ENCODE measurements around the gene PCDHA6. TPM values are rescaled to one million over a fixed set of nuclear protein-coding genes. Genes with fewer than 3 reads are reported as not detected.
"Not testable (repeated sequence)": the region's sequence is repeated elsewhere in the genome, so short reads cannot be mapped to it uniquely, and the experiment has no call there.

PCDHA6 gene
- total and polyA plus RNA-seq, 10 of the 15 experiments (the other 5 are each of a cell fraction or from before 2014, with no cell fraction given) = 0.09 TPM; not detected in 9

- 86% methylated on average over 43 of the region's 45 CpGs for WGBS (ENCODE audit: insufficient coverage, insufficient replicate concordance, low lambda C conversion rate, missing lambda C conversion rate)
- H3K27me3 ChIP-seq (replicated peaks in 1 of 2; ENCODE audit: control insufficient read depth in 2 of 2, insufficient read depth in 2 of 2, low read length in 1 of 2); H3K4me1 ChIP-seq (ENCODE audit: control insufficient read depth, insufficient read depth, low read length); POLR2A ChIA-PET; H3K9ac ChIP-seq (ENCODE audit: control insufficient read depth, insufficient read depth, low read length); H3K27ac ChIP-seq (ENCODE audit: control insufficient read depth, insufficient read depth); H3K9me3 ChIP-seq (replicated peaks; ENCODE audit: control insufficient read depth, insufficient read depth, low read length); intact Hi-C loops (cut with micrococcal nuclease; ENCODE audit: unreplicated experiment); CTCF ChIA-PET; H3K4me3 ChIP-seq; RAD21 ChIA-PET (ENCODE audit: unreplicated experiment); DNase-seq (ENCODE audit: low read depth, low spot score); H3K79me2 ChIP-seq (ENCODE audit: control insufficient read depth, insufficient read depth, low read length); H3K36me3 ChIP-seq (ENCODE audit: control insufficient read depth in 2 of 2, insufficient read depth in 2 of 2, low read length in 1 of 2); BruUV-seq (replicated peaks); SMC1A ChIA-PET (ENCODE audit: uncharacterized antibody, unreplicated experiment); H3K4me2 ChIP-seq (ENCODE audit: control insufficient read depth, insufficient read depth); ATAC-seq; H4K20me1 ChIP-seq (ENCODE audit: control insufficient read depth, insufficient read depth); FAIRE-seq; H2AFZ ChIP-seq (ENCODE audit: control insufficient read depth, low read depth, low read length): not testable (repeated sequence)
- in situ Hi-C loops (cut with MboI) = loop anchor here (25.0 kb wide), 1 partner anchor 760 kb away; no protein-coding TSS in a partner anchor
These were observed 25.4 kb upstream of the PCDHA6 start for GRCh38 chr5:140802381-140802780.

- no peak for FAIRE-seq
- TF ChIP-seq, protein P1, sequence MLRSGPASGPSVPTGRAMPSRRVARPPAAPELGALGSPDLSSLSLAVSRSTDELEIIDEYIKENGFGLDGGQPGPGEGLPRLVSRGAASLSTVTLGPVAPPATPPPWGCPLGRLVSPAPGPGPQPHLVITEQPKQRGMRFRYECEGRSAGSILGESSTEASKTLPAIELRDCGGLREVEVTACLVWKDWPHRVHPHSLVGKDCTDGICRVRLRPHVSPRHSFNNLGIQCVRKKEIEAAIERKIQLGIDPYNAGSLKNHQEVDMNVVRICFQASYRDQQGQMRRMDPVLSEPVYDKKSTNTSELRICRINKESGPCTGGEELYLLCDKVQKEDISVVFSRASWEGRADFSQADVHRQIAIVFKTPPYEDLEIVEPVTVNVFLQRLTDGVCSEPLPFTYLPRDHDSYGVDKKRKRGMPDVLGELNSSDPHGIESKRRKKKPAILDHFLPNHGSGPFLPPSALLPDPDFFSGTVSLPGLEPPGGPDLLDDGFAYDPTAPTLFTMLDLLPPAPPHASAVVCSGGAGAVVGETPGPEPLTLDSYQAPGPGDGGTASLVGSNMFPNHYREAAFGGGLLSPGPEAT (IDR thresholded peaks at IDR 0.05; ENCODE audit: low read depth) = no peak
- TF ChIP-seq SIX5 (IDR thresholded peaks at IDR 0.05; ENCODE audit: low read depth, low read length, severe bottlenecking) (no peak), RELA (IDR thresholded peaks at IDR 0.05; ENCODE audit: borderline replicate concordance, partially characterized antibody) (no peak), USF1 (IDR thresholded peaks at IDR 0.05; ENCODE audit: borderline replicate concordance, extremely low read length, insufficient read depth, low read depth, low read length) (no peak)
- TF ChIP-seq, protein P2, sequence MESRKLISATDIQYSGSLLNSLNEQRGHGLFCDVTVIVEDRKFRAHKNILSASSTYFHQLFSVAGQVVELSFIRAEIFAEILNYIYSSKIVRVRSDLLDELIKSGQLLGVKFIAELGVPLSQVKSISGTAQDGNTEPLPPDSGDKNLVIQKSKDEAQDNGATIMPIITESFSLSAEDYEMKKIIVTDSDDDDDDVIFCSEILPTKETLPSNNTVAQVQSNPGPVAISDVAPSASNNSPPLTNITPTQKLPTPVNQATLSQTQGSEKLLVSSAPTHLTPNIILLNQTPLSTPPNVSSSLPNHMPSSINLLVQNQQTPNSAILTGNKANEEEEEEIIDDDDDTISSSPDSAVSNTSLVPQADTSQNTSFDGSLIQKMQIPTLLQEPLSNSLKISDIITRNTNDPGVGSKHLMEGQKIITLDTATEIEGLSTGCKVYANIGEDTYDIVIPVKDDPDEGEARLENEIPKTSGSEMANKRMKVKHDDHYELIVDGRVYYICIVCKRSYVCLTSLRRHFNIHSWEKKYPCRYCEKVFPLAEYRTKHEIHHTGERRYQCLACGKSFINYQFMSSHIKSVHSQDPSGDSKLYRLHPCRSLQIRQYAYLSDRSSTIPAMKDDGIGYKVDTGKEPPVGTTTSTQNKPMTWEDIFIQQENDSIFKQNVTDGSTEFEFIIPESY (IDR thresholded peaks at IDR 0.05) = no peak
- H3K4me3 ChIP-seq = no peak overlapping the region
- BruUV-seq (replicated peaks) = no TSS peak
- H3K27me3 ChIP-seq (replicated peaks in 1 of 2; ENCODE audit: control insufficient read depth in 2 of 2, insufficient read depth in 2 of 2, low read length in 1 of 2) = no peaks in the 10 kb centered on the region
- CTCF ChIA-PET = no interaction called here
- H3K36me3 ChIP-seq (ENCODE audit: control insufficient read depth in 2 of 2, insufficient read depth in 2 of 2, low read length in 1 of 2) = no peaks in the 10 kb centered on the region
- no peaks in the 10 kb centered on the region for H4K20me1 ChIP-seq (ENCODE audit: control insufficient read depth, insufficient read depth)
- no peak overlapping the region for H3K9ac ChIP-seq (ENCODE audit: control insufficient read depth, insufficient read depth, low read length)
- intact Hi-C loops (cut with micrococcal nuclease; ENCODE audit: unreplicated experiment) (no loop called here), in situ Hi-C loops (cut with MboI) (loop anchor here (25.0 kb wide), 1 partner anchor 759 kb away; no protein-coding TSS in a partner anchor)
- 84% methylated on average over 38 of the region's 53 CpGs for WGBS (ENCODE audit: insufficient coverage, insufficient replicate concordance, low lambda C conversion rate, missing lambda C conversion rate)
- no peaks in the 10 kb centered on the region for H3K79me2 ChIP-seq (ENCODE audit: control insufficient read depth, insufficient read depth, low read length)
- peaks cover 1% of the 10 kb centered on the region; the same call in 2 of the 3 replicates for H3K9me3 ChIP-seq (replicated peaks; ENCODE audit: control insufficient read depth, insufficient read depth, low read length)
- POLR2A ChIA-PET = no interaction called here
- ATAC-seq = no peak
- SMC1A ChIA-PET (ENCODE audit: uncharacterized antibody, unreplicated experiment) = no interaction called here
- H3K27ac ChIP-seq (ENCODE audit: control insufficient read depth, insufficient read depth) = no peak overlapping the region
- no peak overlapping the region for H3K4me2 ChIP-seq (ENCODE audit: control insufficient read depth, insufficient read depth)
- RAD21 ChIA-PET (ENCODE audit: unreplicated experiment) = no interaction called here
- no peak for DNase-seq (ENCODE audit: low read depth, low spot score)
- no peak overlapping the region for H2AFZ ChIP-seq (ENCODE audit: control insufficient read depth, low read depth, low read length)
- no peaks in the 10 kb centered on the region for H3K4me1 ChIP-seq (ENCODE audit: control insufficient read depth, insufficient read depth, low read length)
These were observed 24.9 kb upstream of the PCDHA6 start for GRCh38 chr5:140802781-140803271.

Measured in GM12878 (cell line).